SK-N-MC (cell line): ENCODE results near the gene RYR2.

ENCODE experiments used
- EZH2 ChIP-seq: fragments of 200-600 bp; sonication (generic); IDR thresholded peaks from one replicate; pipeline ENCODE4 v1.6.1; 2017; ENCODE audit warnings: antibody characterized with exemption
- FOXP2 ChIP-seq: optimal IDR thresholded peaks from 2 replicates; pipeline ENCODE3; 2011; ENCODE audit warnings: mild to moderate bottlenecking, moderate library complexity; ENCODE audit not compliant: insufficient read depth; ENCODE audit errors: extremely low read length, control extremely low read depth
- POLR2AphosphoS5 ChIP-seq: IDR thresholded peaks from 2 replicates; pipeline ENCODE4 v1.6.1; 2012; ENCODE audit warnings: mild to moderate bottlenecking, low read depth, low read length, borderline replicate concordance

- TF ChIP-seq EZH2 (no peak), POLR2AphosphoS5 (no peak), FOXP2 (no peak)
Measured at GRCh38 chr1:237473854-237474253, 431.9 kb downstream of the RYR2 start.
